SK-N-SH (cell line): Measurements from ENCODE around the gene BAG5. TPM values are rescaled to one million over a fixed set of nuclear protein-coding genes. Genes with fewer than 3 reads are reported as not detected.
A peak's percentile ranks its signal among the peaks of the same experiment; 100 is the strongest.

Experiments used
- CTCF ChIA-PET: fragments of 300-600, 350-600 bp; formaldehyde crosslinking; extraction: SDS; loops from one replicate; lab custom pipeline; 2021; lab: Yijun Ruan, JAX
- POLR2A ChIA-PET: fragments of 350-600 bp; sonication (Branson Sonifier 250); formaldehyde crosslinking; extraction: SDS; loops from one replicate; lab custom pipeline; 2020; ENCODE audit warnings: antibody characterized with exemption, inconsistent platforms; lab: Yijun Ruan, JAX
- DNase-seq: peaks from one replicate; pipeline ENCODE4 v3.0.0; 2012
- H2AFZ ChIP-seq: fragments of 200-600 bp; sonication (generic); 2 replicates; pipeline ENCODE4 v1.8.1; 2016; ENCODE audit warnings: antibody characterized with exemption, mild to moderate bottlenecking, low read depth
- H3F3A ChIP-seq: fragments of 200-600 bp; sonication (generic); replicated peaks from 2 replicates; pipeline ENCODE3; 2016; ENCODE audit warnings: antibody characterized with exemption, mild to moderate bottlenecking; ENCODE audit not compliant: insufficient read depth
- H3K27ac ChIP-seq, 2 experiments: fragments of 200-500 bp in 1 of 2; fragments of 200-600 bp in 1 of 2; sonication (Bioruptor generic) in 1 of 2; sonication (generic), shearing (Covaris generic) in 1 of 2; 2 replicates each; pipeline versions ENCODE4 v1.5.1 to v1.6.1; 2014 to 2016; ENCODE audit warnings: low read depth in 2 of 2, inconsistent platforms in 1 of 2, low read length in 1 of 2, mild to moderate bottlenecking in 1 of 2, mixed read lengths in 1 of 2
- H3K27me3 ChIP-seq: fragments of 200-600 bp; sonication (generic), shearing (Covaris generic); 2 replicates; pipeline ENCODE4 v1.6.1; 2016; ENCODE audit warnings: mixed run types; ENCODE audit not compliant: insufficient read depth
- H3K36me3 ChIP-seq, 2 experiments: fragments of 200-500 bp in 1 of 2; fragments of 200-600 bp in 1 of 2; sonication (Bioruptor generic) in 1 of 2; sonication (generic) in 1 of 2; replicated peaks in 1 of 2; 2 replicates each; pipeline versions ENCODE3 to v1.5.1; 2014 to 2016; ENCODE audit warnings: low read length in 1 of 2, mild to moderate bottlenecking in 1 of 2; ENCODE audit not compliant: insufficient read depth in 2 of 2, control insufficient read depth in 1 of 2
- H3K4me1 ChIP-seq, 2 experiments: fragments of 200-500 bp in 1 of 2; fragments of 200-600 bp in 1 of 2; sonication (Bioruptor generic) in 1 of 2; sonication (generic), shearing (Covaris generic) in 1 of 2; 2 replicates each; pipeline versions ENCODE4 v1.5.1 to v1.6.1; 2014 to 2016; ENCODE audit warnings: low read depth in 1 of 2, low read length in 1 of 2, mixed run types in 1 of 2; ENCODE audit not compliant: insufficient read depth in 2 of 2, control insufficient read depth in 1 of 2
- H3K4me2 ChIP-seq: fragments of 200-600 bp; sonication (generic), shearing (Covaris generic); 2 replicates; pipeline ENCODE4 v1.6.1; 2017; ENCODE audit warnings: mixed run types
- H3K4me3 ChIP-seq, 2 experiments: fragments of 200-500 bp in 1 of 2; fragments of 200-600 bp in 1 of 2; sonication (Bioruptor generic) in 1 of 2; sonication (generic), shearing (Covaris generic) in 1 of 2; 2 replicates each; pipeline versions ENCODE4 v1.5.1 to v1.8.1; 2014 to 2016; ENCODE audit warnings: low read depth in 2 of 2, inconsistent platforms in 1 of 2, low read length in 1 of 2, mild to moderate bottlenecking in 1 of 2, mixed read lengths in 1 of 2, moderate library complexity in 1 of 2
- H3K79me2 ChIP-seq: fragments of 200-600 bp; sonication (generic); 2 replicates; pipeline ENCODE4 v1.8.1; 2017; ENCODE audit warnings: mild to moderate bottlenecking; ENCODE audit not compliant: insufficient read depth
- H3K9ac ChIP-seq: fragments of 200-600 bp; sonication (generic); 2 replicates; pipeline ENCODE4 v1.6.1; 2017; ENCODE audit warnings: mixed run types
- H3K9me2 ChIP-seq: fragments of 200-600 bp; sonication (generic); 2 replicates; pipeline ENCODE4 v1.6.1; 2017; ENCODE audit warnings: mixed run types
- H3K9me3 ChIP-seq: fragments of 200-600 bp; sonication (generic); 2 replicates; pipeline ENCODE4 v1.6.1; 2017; ENCODE audit warnings: mixed run types, mild to moderate bottlenecking, moderate library complexity
- H4K20me1 ChIP-seq: fragments of 200-600 bp; sonication (generic); 2 replicates; pipeline ENCODE4 v1.6.1; 2017; ENCODE audit warnings: mild to moderate bottlenecking, mixed run types; ENCODE audit not compliant: insufficient read depth
- FOSL2 ChIP-seq: IDR thresholded peaks from 2 replicates; pipeline ENCODE4 v1.4.0; 2012; ENCODE audit warnings: low read depth, mild to moderate bottlenecking, moderate library complexity, borderline replicate concordance
- FOXJ3 ChIP-seq: sonication (generic); formaldehyde crosslinking; IDR thresholded peaks from 2 replicates; pipeline ENCODE4 v1.5.1; 2020; ENCODE audit warnings: mild to moderate bottlenecking, missing genetic modification reagents
- FOXM1 ChIP-seq: IDR thresholded peaks from 2 replicates; pipeline ENCODE4 v1.4.0; 2012; ENCODE audit warnings: low read depth, mild to moderate bottlenecking
- GABPA ChIP-seq: IDR thresholded peaks from 2 replicates; pipeline ENCODE4 v1.4.0; 2012; ENCODE audit warnings: low read depth, mild to moderate bottlenecking
- GATA2 ChIP-seq: sonication (generic); formaldehyde crosslinking; IDR thresholded peaks from 2 replicates; pipeline ENCODE4 v1.5.0; 2020; ENCODE audit warnings: mild to moderate bottlenecking, missing genetic modification reagents
- MEF2A ChIP-seq: IDR thresholded peaks from 2 replicates; pipeline ENCODE4 v1.4.0; 2012; ENCODE audit warnings: low read depth, borderline replicate concordance
- NFIC ChIP-seq: IDR thresholded peaks from 2 replicates; pipeline ENCODE4 v1.4.0; 2012; ENCODE audit warnings: borderline replicate concordance
- NRF1 ChIP-seq: IDR thresholded peaks from 2 replicates; pipeline ENCODE4 v1.6.1; 2012; ENCODE audit warnings: low read depth, mild to moderate bottlenecking, low read length
- RCOR1 ChIP-seq: fragments of 150-350 bp; IDR thresholded peaks from 2 replicates; pipeline ENCODE4 v1.6.1; 2017; ENCODE audit warnings: antibody characterized with exemption, low read length
- RFX5 ChIP-seq: IDR thresholded peaks from 2 replicates; pipeline ENCODE4 v1.6.1; 2012; ENCODE audit warnings: mild to moderate bottlenecking, improper control_type of control experiment, low read length
- RXRA ChIP-seq: IDR thresholded peaks from 2 replicates; pipeline ENCODE4 v1.4.0; 2012; ENCODE audit warnings: low read depth, mild to moderate bottlenecking, borderline replicate concordance
- SMC3 ChIP-seq: IDR thresholded peaks from 2 replicates; pipeline ENCODE4 v1.6.1; 2012; ENCODE audit warnings: low read depth, low read length, improper control_type of control experiment
- TAF1 ChIP-seq: IDR thresholded peaks from 2 replicates; pipeline ENCODE4 v1.6.1; 2012; ENCODE audit warnings: low read depth, mild to moderate bottlenecking, low read length, moderate library complexity, borderline replicate concordance
- TCF12 ChIP-seq: IDR thresholded peaks from 2 replicates; pipeline ENCODE4 v1.4.0; 2012
- TEAD4 ChIP-seq: IDR thresholded peaks from 2 replicates; pipeline ENCODE4 v1.4.0; 2012; ENCODE audit warnings: mild to moderate bottlenecking, borderline replicate concordance; ENCODE audit not compliant: insufficient read depth
- YY1 ChIP-seq: IDR thresholded peaks from 2 replicates; pipeline ENCODE4 v1.4.0; 2012; ENCODE audit warnings: low read depth, mild to moderate bottlenecking
- WGBS: methylation state at CpG from one replicate; pipeline ENCODE4 v1.1.6; 2017; ENCODE audit warnings: low lambda C conversion rate; 5-methylcytosine and 5-hydroxymethylcytosine counted together
- polyA plus RNA-seq, 3 experiments: library from polyadenylated mRNA; depleted of rRNA; stranded (reverse); fragments of >200 nt; gene quantifications; 2 replicates each; pipeline ENCODE4 v1.2.3, GENCODE V29; 2012
- TF ChIP-seq, protein P1 (sequence below): IDR thresholded peaks from 2 replicates; pipeline ENCODE4 v1.4.0; 2012; ENCODE audit warnings: low read depth, borderline replicate concordance
- TF ChIP-seq, protein P2 (sequence below): fragments of 150-350 bp; IDR thresholded peaks from 2 replicates; pipeline ENCODE4 v1.6.1; 2017; ENCODE audit warnings: antibody characterized with exemption, low read length, low read depth, borderline replicate concordance
- TF ChIP-seq, protein P3 (sequence below): IDR thresholded peaks from 2 replicates; pipeline ENCODE4; 2012
- TF ChIP-seq, protein P4 (sequence below): IDR thresholded peaks from 2 replicates; pipeline ENCODE4 v1.4.0; 2012; ENCODE audit warnings: low read depth
- TF ChIP-seq, protein P5 (sequence below): fragments of 200-600 bp; sonication (generic); IDR thresholded peaks from 2 replicates; pipeline ENCODE4 v1.6.1; 2017; ENCODE audit warnings: antibody characterized with exemption, mild to moderate bottlenecking, moderate library complexity

Gene BAG5
- polyA plus RNA-seq, 1 of the 3 experiments (the other 2 are of a cell fraction), result 5.2 TPM

DNA sequence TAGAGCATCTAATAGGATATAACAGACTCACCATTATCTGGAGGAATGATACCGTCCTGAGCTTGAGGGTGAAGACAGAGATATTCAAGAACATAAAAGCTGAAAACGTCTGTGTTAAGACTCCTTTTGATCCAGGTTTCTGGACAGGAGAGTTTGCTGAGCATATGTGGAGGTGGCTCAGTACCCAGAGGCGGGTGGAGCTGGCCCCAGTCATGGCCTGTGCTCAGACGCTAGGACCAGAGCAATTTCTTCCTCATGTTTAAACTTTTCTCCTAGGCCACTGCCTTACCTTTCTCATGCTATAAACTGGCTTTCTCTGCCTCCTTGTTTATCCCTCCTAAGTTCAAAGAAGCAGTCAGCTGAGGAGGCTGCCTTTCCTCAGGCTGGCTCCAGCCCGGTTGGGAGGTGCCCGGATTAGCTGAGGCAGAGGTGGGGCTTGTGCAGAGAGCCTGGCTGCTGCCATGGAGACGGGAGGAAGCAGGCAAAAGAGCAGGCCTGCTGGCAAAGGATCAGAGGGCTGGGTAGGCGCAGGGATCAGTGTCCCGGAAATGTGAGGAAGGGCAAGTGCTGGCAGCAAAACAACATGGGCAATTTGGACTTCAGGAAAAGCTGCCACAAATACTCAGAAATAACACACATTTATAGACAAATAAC, 14.0 kb upstream of the BAG5 start (continued):
- TF ChIP-seq NFIC (peak; percentile 72), GATA2 (CRISPR knock-in tag) (no peak)
- TF ChIP-seq, protein P1, sequence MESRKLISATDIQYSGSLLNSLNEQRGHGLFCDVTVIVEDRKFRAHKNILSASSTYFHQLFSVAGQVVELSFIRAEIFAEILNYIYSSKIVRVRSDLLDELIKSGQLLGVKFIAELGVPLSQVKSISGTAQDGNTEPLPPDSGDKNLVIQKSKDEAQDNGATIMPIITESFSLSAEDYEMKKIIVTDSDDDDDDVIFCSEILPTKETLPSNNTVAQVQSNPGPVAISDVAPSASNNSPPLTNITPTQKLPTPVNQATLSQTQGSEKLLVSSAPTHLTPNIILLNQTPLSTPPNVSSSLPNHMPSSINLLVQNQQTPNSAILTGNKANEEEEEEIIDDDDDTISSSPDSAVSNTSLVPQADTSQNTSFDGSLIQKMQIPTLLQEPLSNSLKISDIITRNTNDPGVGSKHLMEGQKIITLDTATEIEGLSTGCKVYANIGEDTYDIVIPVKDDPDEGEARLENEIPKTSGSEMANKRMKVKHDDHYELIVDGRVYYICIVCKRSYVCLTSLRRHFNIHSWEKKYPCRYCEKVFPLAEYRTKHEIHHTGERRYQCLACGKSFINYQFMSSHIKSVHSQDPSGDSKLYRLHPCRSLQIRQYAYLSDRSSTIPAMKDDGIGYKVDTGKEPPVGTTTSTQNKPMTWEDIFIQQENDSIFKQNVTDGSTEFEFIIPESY, result no peak
- TF ChIP-seq, all 33 proteins: peak for 6

DNA sequence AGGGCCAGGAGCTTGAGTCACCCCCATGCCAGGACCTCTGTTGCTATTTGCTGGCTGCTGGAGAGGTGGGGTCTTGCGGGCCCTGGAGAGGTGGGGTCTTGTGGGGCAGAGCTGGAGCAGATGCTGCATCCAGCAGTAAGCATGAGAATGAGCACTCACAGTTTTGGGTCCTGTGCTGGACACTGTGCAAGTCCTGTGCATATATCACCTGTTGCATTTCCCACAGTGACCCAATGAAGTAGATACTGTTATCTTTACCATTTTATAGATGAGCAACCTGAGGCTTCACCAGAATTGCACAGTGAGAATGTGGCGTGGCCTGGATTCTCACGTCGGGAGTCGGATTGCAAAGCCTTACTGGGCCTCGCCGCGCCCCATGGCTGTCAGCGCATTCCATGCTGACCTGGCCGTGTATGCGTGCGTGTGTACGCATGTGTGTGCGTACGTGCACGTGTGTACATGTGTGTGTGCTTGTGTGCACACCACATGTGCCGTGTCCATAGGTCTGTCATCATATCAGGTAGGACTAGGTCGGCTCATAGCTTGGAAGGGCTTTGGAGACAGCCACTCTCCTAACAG, 12.3 kb upstream of the BAG5 start:
- Histone ChIP-seq H3K79me2 (peaks cover 89% of the 10 kb centered on the region), H3K4me2 (no peak overlapping the region), H3K9me3 (no peaks in the 10 kb centered on the region), H3K4me1 (peaks cover 8 to 12% of the 10 kb centered on the region in 2 experiments; a peak in 3 of 4 replicates), H3K4me3 (no peak overlapping the region), H3F3A (peaks cover 20% of the 10 kb centered on the region), H3K27me3 (no peaks in the 10 kb centered on the region), H2AFZ (no peak overlapping the region), H3K36me3 (peaks cover 20 to 42% of the 10 kb centered on the region in 2 experiments), H3K9ac (no peak overlapping the region), H3K9me2 (no peaks in the 10 kb centered on the region), H4K20me1 (peaks cover 24% of the 10 kb centered on the region), H3K27ac (no peak overlapping the region; a peak in 1 of 4 replicates)
- CTCF ChIA-PET, result interaction anchor here (0.9 to 1.7 kb wide), 5 partner anchors 16 to 335 kb away, joined by 3 to 4 read pairs (median 3); no protein-coding TSS in a partner anchor
- no peak for DNase-seq
- WGBS, result over 99% methylated on average over 16 of the region's 18 CpGs
- no peak for TF ChIP-seq RXRA
- no peak for TF ChIP-seq TEAD4
- TF ChIP-seq TCF12, result no peak
- TF ChIP-seq, protein P2, sequence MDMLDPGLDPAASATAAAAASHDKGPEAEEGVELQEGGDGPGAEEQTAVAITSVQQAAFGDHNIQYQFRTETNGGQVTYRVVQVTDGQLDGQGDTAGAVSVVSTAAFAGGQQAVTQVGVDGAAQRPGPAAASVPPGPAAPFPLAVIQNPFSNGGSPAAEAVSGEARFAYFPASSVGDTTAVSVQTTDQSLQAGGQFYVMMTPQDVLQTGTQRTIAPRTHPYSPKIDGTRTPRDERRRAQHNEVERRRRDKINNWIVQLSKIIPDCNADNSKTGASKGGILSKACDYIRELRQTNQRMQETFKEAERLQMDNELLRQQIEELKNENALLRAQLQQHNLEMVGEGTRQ, result no peak
- no peak for TF ChIP-seq NRF1
- TF ChIP-seq, protein P3, sequence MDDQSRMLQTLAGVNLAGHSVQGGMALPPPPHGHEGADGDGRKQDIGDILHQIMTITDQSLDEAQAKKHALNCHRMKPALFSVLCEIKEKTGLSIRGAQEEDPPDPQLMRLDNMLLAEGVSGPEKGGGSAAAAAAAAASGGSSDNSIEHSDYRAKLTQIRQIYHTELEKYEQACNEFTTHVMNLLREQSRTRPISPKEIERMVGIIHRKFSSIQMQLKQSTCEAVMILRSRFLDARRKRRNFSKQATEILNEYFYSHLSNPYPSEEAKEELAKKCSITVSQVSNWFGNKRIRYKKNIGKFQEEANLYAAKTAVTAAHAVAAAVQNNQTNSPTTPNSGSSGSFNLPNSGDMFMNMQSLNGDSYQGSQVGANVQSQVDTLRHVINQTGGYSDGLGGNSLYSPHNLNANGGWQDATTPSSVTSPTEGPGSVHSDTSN, result no peak
- TF ChIP-seq GABPA, result no peak
- no peak for TF ChIP-seq FOXM1
- no peak for TF ChIP-seq SMC3
- TF ChIP-seq RFX5, result no peak
- TF ChIP-seq FOSL2, result no peak
- no peak for TF ChIP-seq MEF2A
- no peak for TF ChIP-seq YY1
- TF ChIP-seq NFIC, result no peak
- TF ChIP-seq, protein P4, sequence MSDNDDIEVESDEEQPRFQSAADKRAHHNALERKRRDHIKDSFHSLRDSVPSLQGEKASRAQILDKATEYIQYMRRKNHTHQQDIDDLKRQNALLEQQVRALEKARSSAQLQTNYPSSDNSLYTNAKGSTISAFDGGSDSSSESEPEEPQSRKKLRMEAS, result no peak
- no peak for TF ChIP-seq TAF1
- no peak for TF ChIP-seq FOXJ3 (CRISPR knock-in tag)
- TF ChIP-seq, protein P5, sequence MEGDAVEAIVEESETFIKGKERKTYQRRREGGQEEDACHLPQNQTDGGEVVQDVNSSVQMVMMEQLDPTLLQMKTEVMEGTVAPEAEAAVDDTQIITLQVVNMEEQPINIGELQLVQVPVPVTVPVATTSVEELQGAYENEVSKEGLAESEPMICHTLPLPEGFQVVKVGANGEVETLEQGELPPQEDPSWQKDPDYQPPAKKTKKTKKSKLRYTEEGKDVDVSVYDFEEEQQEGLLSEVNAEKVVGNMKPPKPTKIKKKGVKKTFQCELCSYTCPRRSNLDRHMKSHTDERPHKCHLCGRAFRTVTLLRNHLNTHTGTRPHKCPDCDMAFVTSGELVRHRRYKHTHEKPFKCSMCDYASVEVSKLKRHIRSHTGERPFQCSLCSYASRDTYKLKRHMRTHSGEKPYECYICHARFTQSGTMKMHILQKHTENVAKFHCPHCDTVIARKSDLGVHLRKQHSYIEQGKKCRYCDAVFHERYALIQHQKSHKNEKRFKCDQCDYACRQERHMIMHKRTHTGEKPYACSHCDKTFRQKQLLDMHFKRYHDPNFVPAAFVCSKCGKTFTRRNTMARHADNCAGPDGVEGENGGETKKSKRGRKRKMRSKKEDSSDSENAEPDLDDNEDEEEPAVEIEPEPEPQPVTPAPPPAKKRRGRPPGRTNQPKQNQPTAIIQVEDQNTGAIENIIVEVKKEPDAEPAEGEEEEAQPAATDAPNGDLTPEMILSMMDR, result no peak
- no peak for TF ChIP-seq GATA2 (CRISPR knock-in tag)
- TF ChIP-seq RCOR1, result no peak
- POLR2A ChIA-PET, result no interaction called here
